ENCODE results near the gene CPLX1.

Gene CPLX1

DNA sequence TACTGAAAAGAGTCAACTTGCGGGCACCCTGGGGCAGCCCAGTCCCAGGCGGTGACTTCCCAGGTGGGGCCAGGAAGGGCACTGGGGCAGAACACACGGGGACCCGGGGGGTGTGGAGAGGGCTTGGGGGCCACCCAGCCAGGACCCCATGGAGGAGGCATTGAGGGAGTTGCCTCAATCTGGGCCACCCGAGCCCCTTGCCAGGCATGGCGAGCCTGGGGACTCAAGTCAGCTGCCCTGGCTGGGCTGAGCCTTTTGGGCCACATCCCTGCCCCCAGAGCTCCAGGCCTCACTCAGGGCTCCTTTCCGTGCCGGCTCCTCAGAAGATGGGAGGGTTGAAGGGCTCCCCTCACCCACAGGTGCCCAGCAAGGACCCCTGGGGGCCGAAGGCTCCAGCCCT is 6.6 kb upstream of the CPLX1 start:
- no peak overlapping the region for H3K4me3 ChIP-seq (ENCODE audit: low read length in 2 of 2)
- no peak overlapping the region for H3K9ac ChIP-seq (ENCODE audit: low read length in 2 of 2)
- no peak overlapping the region for H3K27ac ChIP-seq (ENCODE audit: low read length)
- peaks cover 0 to 23% of the 10 kb centered on the region in 2 donors for H3K9me3 ChIP-seq (ENCODE audit: control insufficient read depth in 2 of 2, low read length in 2 of 2)
- peaks cover 20 to 22% of the 10 kb centered on the region in 2 donors for H3K27me3 ChIP-seq (ENCODE audit: control insufficient read depth in 1 of 2, insufficient read depth in 2 of 2, low read length in 2 of 2)
- no peaks in the 10 kb centered on the region for H3K36me3 ChIP-seq (ENCODE audit: control insufficient read depth in 2 of 2, insufficient read depth in 2 of 2, low read length in 2 of 2)
- no peaks in the 10 kb centered on the region for H3K4me1 ChIP-seq (ENCODE audit: control insufficient read depth, insufficient read depth, low read length)

DNA sequence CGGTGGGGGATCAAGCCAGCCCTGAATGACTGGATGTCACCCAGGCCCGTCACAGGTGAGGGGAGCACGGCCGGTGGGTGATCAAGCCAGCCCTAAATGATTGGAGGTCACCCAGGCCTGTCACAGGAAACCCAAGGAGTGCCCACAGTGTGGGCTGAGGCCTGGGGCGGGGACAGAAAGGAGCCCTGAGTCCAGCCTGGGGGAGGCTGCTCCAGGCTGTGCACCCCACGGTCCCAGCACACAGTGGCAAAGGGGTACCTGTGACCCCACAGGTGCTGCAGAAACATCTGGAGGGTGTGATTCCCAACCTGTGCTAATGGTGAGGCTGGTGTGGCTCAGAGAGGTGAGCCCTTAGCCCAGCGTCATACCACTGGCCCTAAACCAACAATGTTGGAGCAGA is 6.2 kb upstream of the CPLX1 start:
- H3K4me3 ChIP-seq (ENCODE audit: low read length in 2 of 2) = no peak overlapping the region
- H3K36me3 ChIP-seq (ENCODE audit: control insufficient read depth in 2 of 2, insufficient read depth in 2 of 2, low read length in 2 of 2) = no peaks in the 10 kb centered on the region
- H3K9ac ChIP-seq (ENCODE audit: low read length in 2 of 2) = no peak overlapping the region
- no peak overlapping the region for H3K27ac ChIP-seq (ENCODE audit: low read length)
- peaks cover 0 to 19% of the 10 kb centered on the region in 2 donors for H3K9me3 ChIP-seq (ENCODE audit: control insufficient read depth in 2 of 2, low read length in 2 of 2)
- no peaks in the 10 kb centered on the region for H3K4me1 ChIP-seq (ENCODE audit: control insufficient read depth, insufficient read depth, low read length)
- H3K27me3 ChIP-seq (ENCODE audit: control insufficient read depth in 1 of 2, insufficient read depth in 2 of 2, low read length in 2 of 2) = peaks cover 24 to 27% of the 10 kb centered on the region in 2 donors

- Histone ChIP-seq H3K4me3 (ENCODE audit: low read length in 2 of 2) (no peak overlapping the region), H3K9ac (ENCODE audit: low read length in 2 of 2) (no peak overlapping the region), H3K27ac (ENCODE audit: low read length) (no peak overlapping the region), H3K4me1 (ENCODE audit: control insufficient read depth, insufficient read depth, low read length) (peaks cover 3% of the 10 kb centered on the region), H3K9me3 (ENCODE audit: control insufficient read depth in 2 of 2, low read length in 2 of 2) (peaks cover 0 to 16% of the 10 kb centered on the region in 2 donors), H3K36me3 (ENCODE audit: control insufficient read depth in 2 of 2, insufficient read depth in 2 of 2, low read length in 2 of 2) (no peaks in the 10 kb centered on the region), H3K27me3 (ENCODE audit: control insufficient read depth in 1 of 2, insufficient read depth in 2 of 2, low read length in 2 of 2) (peaks cover 24 to 31% of the 10 kb centered on the region in 2 donors)
Measured at GRCh38 chr4:831483-831805, 5.5 kb upstream of the CPLX1 start.

GRCh38 chr4:830601-831482 is 4.9 kb upstream of the CPLX1 start:
- Histone ChIP-seq H3K4me1 (ENCODE audit: control insufficient read depth, insufficient read depth, low read length) (peaks cover 3% of the 10 kb centered on the region), H3K9ac (ENCODE audit: low read length in 2 of 2) (no peak overlapping the region), H3K4me3 (ENCODE audit: low read length in 2 of 2) (no peak overlapping the region), H3K9me3 (ENCODE audit: control insufficient read depth in 2 of 2, low read length in 2 of 2) (peaks cover 0 to 16% of the 10 kb centered on the region in 2 donors), H3K27ac (ENCODE audit: low read length) (no peak overlapping the region), H3K36me3 (ENCODE audit: control insufficient read depth in 2 of 2, insufficient read depth in 2 of 2, low read length in 2 of 2) (no peaks in the 10 kb centered on the region), H3K27me3 (ENCODE audit: control insufficient read depth in 1 of 2, insufficient read depth in 2 of 2, low read length in 2 of 2) (peaks cover 24 to 31% of the 10 kb centered on the region in 2 donors)

DNA sequence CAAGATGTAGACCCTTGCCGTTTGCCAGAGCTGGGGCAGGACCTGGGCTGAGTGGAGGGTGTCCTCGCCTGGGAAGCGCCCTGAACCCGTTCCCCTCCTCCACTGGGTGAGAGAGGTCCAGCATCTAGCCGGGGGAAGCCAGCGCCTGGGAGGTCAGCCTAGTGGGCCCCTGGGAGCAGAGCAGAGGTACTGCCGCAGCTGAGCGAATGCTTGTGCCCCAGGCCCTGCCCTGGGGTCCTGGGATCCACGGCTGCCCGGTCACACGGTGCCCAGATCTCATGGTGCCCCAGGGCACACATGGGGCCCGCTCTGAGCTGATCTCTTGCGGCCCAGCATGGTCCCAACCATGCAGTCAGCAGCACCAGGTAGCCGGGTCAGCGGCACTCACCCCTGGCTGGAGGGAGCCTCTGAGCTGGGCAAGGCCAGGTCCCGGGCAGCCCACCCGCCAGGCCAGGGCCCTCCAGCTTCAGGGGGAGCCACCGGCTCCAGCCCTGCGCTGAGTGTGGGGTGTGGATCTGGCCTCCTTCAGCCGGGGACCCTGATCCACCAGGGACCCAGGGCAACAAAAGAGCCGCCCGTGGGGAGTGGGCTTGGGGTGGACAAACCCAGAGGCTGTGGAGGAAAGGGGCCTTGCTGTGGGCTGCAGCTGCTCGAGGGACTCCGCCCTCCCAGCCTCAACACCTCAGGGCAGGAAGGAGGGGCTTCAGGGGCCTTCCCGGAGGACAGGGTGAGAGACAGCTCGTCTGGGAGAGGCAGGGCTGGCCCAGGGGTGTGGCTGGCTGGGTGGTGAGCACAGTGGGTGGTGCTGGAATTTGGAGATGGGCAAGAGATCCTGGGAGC is 4.1 kb upstream of the CPLX1 start:
- H3K27ac ChIP-seq (ENCODE audit: low read length) = no peak overlapping the region
- no peak overlapping the region for H3K9ac ChIP-seq (ENCODE audit: low read length in 2 of 2)
- peaks cover 24 to 35% of the 10 kb centered on the region in 2 donors for H3K27me3 ChIP-seq (ENCODE audit: control insufficient read depth in 1 of 2, insufficient read depth in 2 of 2, low read length in 2 of 2)
- H3K4me3 ChIP-seq (ENCODE audit: low read length in 2 of 2) = no peak overlapping the region
- peaks cover 0 to 16% of the 10 kb centered on the region in 2 donors for H3K9me3 ChIP-seq (ENCODE audit: control insufficient read depth in 2 of 2, low read length in 2 of 2)
- H3K4me1 ChIP-seq (ENCODE audit: control insufficient read depth, insufficient read depth, low read length) = peaks cover 6% of the 10 kb centered on the region
- H3K36me3 ChIP-seq (ENCODE audit: control insufficient read depth in 2 of 2, insufficient read depth in 2 of 2, low read length in 2 of 2) = no peaks in the 10 kb centered on the region

GRCh38 chr4:829291-829690 is 3.4 kb upstream of the CPLX1 start:
- Histone ChIP-seq H3K4me1 (ENCODE audit: control insufficient read depth, insufficient read depth, low read length) (peaks cover 6% of the 10 kb centered on the region), H3K27me3 (ENCODE audit: control insufficient read depth in 1 of 2, insufficient read depth in 2 of 2, low read length in 2 of 2) (peaks cover 30 to 42% of the 10 kb centered on the region in 2 donors), H3K27ac (ENCODE audit: low read length) (no peak overlapping the region), H3K9me3 (ENCODE audit: control insufficient read depth in 2 of 2, low read length in 2 of 2) (peaks cover 0 to 16% of the 10 kb centered on the region in 2 donors), H3K36me3 (ENCODE audit: control insufficient read depth in 2 of 2, insufficient read depth in 2 of 2, low read length in 2 of 2) (no peaks in the 10 kb centered on the region), H3K4me3 (ENCODE audit: low read length in 2 of 2) (no peak overlapping the region), H3K9ac (ENCODE audit: low read length in 2 of 2) (no peak overlapping the region)

DNA sequence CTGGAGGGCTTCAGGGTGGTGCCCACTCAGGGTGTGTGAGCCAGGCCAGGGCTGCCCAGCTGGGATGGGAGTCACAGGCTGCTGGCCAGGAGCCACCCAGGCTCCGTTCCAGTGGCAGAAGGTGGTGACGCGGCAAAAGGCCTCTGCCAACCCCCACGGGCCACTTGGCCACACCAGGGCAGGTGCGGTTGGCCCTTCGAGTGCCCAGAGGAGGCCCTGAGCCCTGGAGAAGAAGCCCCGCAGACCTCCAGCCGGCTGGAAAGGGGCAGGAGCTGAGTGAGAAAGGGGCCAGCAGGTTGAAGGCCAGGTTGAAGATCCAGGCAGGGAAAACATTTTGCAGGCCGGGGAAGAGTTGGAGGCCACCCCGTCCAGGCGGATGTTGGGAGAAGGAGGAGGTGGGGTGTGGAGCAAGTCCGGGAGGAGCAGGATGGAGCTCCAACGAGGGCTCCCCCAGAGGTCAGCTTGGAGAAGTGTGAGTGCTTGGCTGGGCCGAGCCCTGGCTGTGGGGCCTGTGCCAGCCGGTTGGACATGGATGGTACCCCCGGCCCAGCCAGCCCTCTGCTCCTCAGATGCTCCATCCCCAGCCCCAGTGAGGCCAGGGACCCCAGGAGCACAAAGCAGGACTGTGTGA is 2.8 kb upstream of the CPLX1 start:
- Histone ChIP-seq H3K9ac (ENCODE audit: low read length in 2 of 2) (no peak overlapping the region), H3K27me3 (ENCODE audit: control insufficient read depth in 1 of 2, insufficient read depth in 2 of 2, low read length in 2 of 2) (peaks cover 34 to 48% of the 10 kb centered on the region in 2 donors), H3K4me1 (ENCODE audit: control insufficient read depth, insufficient read depth, low read length) (peaks cover 6% of the 10 kb centered on the region), H3K36me3 (ENCODE audit: control insufficient read depth in 2 of 2, insufficient read depth in 2 of 2, low read length in 2 of 2) (no peaks in the 10 kb centered on the region), H3K9me3 (ENCODE audit: control insufficient read depth in 2 of 2, low read length in 2 of 2) (peaks cover 0 to 16% of the 10 kb centered on the region in 2 donors), H3K4me3 (ENCODE audit: low read length in 2 of 2) (no peak overlapping the region), H3K27ac (ENCODE audit: low read length) (no peak overlapping the region)

DNA sequence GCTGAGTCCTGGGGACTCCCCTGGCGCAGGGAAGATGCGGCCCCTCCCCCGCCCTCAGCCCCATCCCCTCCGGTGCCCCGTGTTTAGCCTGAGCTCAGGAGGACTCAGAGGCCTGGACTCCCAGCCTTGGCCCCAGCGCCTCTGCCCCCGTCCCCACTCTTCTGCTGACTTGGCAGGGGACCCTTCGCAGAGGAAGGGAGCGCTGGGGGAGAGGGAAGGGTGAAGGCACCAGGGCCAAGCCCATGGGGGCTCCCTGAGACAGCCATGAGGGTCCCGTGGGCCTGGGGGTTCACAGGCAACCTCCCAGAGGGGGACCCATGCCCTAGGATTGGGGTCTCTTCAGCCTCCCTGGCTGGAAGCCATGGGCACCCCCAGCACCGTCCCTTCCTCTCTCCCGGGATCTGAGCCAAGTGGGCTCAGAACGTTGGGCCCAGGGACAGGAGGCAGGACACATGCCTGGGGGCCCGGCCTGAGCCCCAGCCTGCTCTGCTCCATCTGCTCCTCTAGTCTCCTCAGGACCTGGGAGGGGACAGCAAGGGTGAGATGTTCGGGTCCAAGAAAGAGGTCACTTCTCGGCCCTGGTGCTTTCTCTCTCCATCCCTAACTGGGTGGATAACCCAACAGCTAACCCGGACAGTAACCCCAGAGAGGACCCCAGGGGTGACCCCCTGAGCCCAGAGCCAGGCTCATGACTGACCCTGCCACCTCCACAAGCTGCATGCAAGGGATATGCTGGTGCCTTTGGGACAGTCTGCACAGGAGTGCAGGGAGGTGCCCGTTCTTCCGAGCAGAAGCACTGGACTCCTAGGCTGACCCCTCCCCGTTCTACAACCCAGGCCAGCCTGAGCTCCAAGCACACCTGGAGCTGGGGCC is 1.5 kb upstream of the CPLX1 start:
- Histone ChIP-seq H3K9ac (ENCODE audit: low read length in 2 of 2) (no peak overlapping the region), H3K4me3 (ENCODE audit: low read length in 2 of 2) (no peak overlapping the region), H3K4me1 (ENCODE audit: control insufficient read depth, insufficient read depth, low read length) (peaks cover 6% of the 10 kb centered on the region), H3K27ac (ENCODE audit: low read length) (no peak overlapping the region), H3K36me3 (ENCODE audit: control insufficient read depth in 2 of 2, insufficient read depth in 2 of 2, low read length in 2 of 2) (no peaks in the 10 kb centered on the region), H3K9me3 (ENCODE audit: control insufficient read depth in 2 of 2, low read length in 2 of 2) (peaks cover 0 to 16% of the 10 kb centered on the region in 2 donors), H3K27me3 (ENCODE audit: control insufficient read depth in 1 of 2, insufficient read depth in 2 of 2, low read length in 2 of 2) (peaks cover 38 to 56% of the 10 kb centered on the region in 2 donors)

GRCh38 chr4:826508-827208 is 729 bp upstream of the CPLX1 start:
- Histone ChIP-seq H3K9me3 (ENCODE audit: control insufficient read depth in 2 of 2, low read length in 2 of 2) (peaks cover 0 to 10% of the 10 kb centered on the region in 2 donors), H3K27ac (ENCODE audit: low read length) (no peak overlapping the region), H3K27me3 (ENCODE audit: control insufficient read depth in 1 of 2, insufficient read depth in 2 of 2, low read length in 2 of 2) (peaks cover 44 to 58% of the 10 kb centered on the region in 2 donors), H3K4me3 (ENCODE audit: low read length in 2 of 2) (no peak overlapping the region), H3K4me1 (ENCODE audit: control insufficient read depth, insufficient read depth, low read length) (peaks cover 6% of the 10 kb centered on the region), H3K9ac (ENCODE audit: low read length in 2 of 2) (no peak overlapping the region), H3K36me3 (ENCODE audit: control insufficient read depth in 2 of 2, insufficient read depth in 2 of 2, low read length in 2 of 2) (no peaks in the 10 kb centered on the region)

All from stomach smooth muscle (tissue), 2 donors.